ENCODE results near the gene GRIK3.

GRCh38 chr1:37031429-37031828 lies 2.9 kb downstream of the GRIK3 start:
- no peak for TF ChIP-seq FOXM1 (IDR thresholded peaks at IDR 0.05; ENCODE audit: borderline replicate concordance, low read depth)
- TF ChIP-seq MAX (IDR thresholded peaks at IDR 0.05), result no peak
- no peak for TF ChIP-seq ZBTB7A (IDR thresholded peaks at IDR 0.05; ENCODE audit: low read depth)
- no peak for TF ChIP-seq TEAD4 (IDR thresholded peaks at IDR 0.05)
- no peak for TF ChIP-seq RAD21 (IDR thresholded peaks at IDR 0.05; ENCODE audit: low read depth)
